ENCODE measurements around the gene EPN2. TPM values are rescaled to one million over a fixed set of nuclear protein-coding genes. Genes with fewer than 3 reads are reported as not detected.

The EPN2 gene
- polyA plus RNA-seq, 1 donor (not counting 4 experiments of a cell fraction or from before 2014, with no cell fraction given) = 30.2 TPM

DNA sequence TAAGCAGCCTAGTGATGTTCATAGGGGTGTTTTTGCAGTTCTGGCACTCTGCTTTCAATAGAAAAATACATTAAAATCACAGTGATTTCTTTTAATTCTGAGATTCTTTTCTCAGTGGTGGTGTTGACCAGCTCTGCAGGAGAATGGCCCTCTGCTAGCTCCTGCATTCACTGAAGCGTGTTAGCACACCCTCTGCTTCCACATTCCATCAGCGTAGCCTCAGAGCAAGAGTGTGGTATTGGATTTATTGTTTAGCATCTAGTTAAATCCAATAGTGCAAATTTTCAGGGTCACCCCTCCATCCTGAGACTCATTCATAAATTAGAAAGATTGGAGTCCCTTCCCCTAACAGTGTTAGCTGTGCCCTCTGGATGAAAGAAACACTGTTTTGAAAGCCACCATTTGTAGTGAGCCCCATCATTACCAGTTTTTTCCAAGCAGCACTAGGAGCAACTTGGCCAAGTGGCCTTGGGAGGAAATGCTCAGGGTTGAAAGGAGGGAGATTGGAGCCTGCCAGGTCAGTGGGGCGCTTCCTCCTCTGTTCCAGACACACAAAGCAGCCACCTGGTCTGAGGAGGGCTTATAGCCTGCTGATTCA is 79.7 kb downstream of the EPN2 start:
- H3K36me3 ChIP-seq (ENCODE audit: control insufficient read depth in 2 of 2, extremely low read depth in 1 of 2, insufficient read depth in 2 of 2, low read length in 2 of 2) = peaks cover 20 to 41% of the 10 kb centered on the region in 2 experiments
- H3K79me2 ChIP-seq (ENCODE audit: control insufficient read depth, insufficient read depth, low read length) = no peaks in the 10 kb centered on the region
- no peak for FAIRE-seq
- DNase-seq (ENCODE audit: low read depth, low spot score) = no peak
- no peak overlapping the region for H3K4me2 ChIP-seq (ENCODE audit: control insufficient read depth, extremely low read depth, insufficient read depth, low read depth, low read length)
- no peak overlapping the region for H3K27ac ChIP-seq (ENCODE audit: control insufficient read depth, insufficient read depth, low read length)
- no peaks in the 10 kb centered on the region for H3K9me3 ChIP-seq (ENCODE audit: control insufficient read depth, low read depth, low read length)
- no peak for TF ChIP-seq EZH2 (IDR thresholded peaks at IDR 0.05; ENCODE audit: low read length)
- TF ChIP-seq, protein P1, sequence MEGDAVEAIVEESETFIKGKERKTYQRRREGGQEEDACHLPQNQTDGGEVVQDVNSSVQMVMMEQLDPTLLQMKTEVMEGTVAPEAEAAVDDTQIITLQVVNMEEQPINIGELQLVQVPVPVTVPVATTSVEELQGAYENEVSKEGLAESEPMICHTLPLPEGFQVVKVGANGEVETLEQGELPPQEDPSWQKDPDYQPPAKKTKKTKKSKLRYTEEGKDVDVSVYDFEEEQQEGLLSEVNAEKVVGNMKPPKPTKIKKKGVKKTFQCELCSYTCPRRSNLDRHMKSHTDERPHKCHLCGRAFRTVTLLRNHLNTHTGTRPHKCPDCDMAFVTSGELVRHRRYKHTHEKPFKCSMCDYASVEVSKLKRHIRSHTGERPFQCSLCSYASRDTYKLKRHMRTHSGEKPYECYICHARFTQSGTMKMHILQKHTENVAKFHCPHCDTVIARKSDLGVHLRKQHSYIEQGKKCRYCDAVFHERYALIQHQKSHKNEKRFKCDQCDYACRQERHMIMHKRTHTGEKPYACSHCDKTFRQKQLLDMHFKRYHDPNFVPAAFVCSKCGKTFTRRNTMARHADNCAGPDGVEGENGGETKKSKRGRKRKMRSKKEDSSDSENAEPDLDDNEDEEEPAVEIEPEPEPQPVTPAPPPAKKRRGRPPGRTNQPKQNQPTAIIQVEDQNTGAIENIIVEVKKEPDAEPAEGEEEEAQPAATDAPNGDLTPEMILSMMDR (optimal IDR thresholded peaks at IDR 0.05 in 1 of 3, IDR thresholded peaks at IDR 0.05 in 1 of 3, conservative IDR thresholded peaks at IDR 0.05 in 1 of 3; ENCODE audit: extremely low read depth in 1 of 3, insufficient read depth in 2 of 3, low read length in 3 of 3) = no peak
- peaks cover 18% of the 10 kb centered on the region for H3K4me1 ChIP-seq (ENCODE audit: control insufficient read depth, extremely low read depth, insufficient read depth, low read length)
- H3K4me3 ChIP-seq (ENCODE audit: control insufficient read depth in 2 of 3, extremely low read depth in 1 of 3, insufficient read depth in 2 of 3, low read depth in 1 of 3, low read length in 3 of 3) = no peak overlapping the region
- H3K27me3 ChIP-seq (ENCODE audit: control insufficient read depth, extremely low read depth, insufficient read depth, low read length) = no peaks in the 10 kb centered on the region
- dilution Hi-C loops (cut with MboI; ENCODE audit: extremely low pct_ligation_motif_present, low sequenced_read_pairs) = no loop called here
- no peak overlapping the region for H3K9ac ChIP-seq (ENCODE audit: control insufficient read depth, extremely low read depth, insufficient read depth, low read length)
- no peak overlapping the region for H2AFZ ChIP-seq (ENCODE audit: control insufficient read depth, low read length)
- peaks cover 3% of the 10 kb centered on the region for H3K9me1 ChIP-seq (ENCODE audit: control insufficient read depth, extremely low read depth, insufficient read depth, low read length)
- H4K20me1 ChIP-seq (ENCODE audit: control insufficient read depth, extremely low read depth, insufficient read depth, low read length) = no peaks in the 10 kb centered on the region

DNA sequence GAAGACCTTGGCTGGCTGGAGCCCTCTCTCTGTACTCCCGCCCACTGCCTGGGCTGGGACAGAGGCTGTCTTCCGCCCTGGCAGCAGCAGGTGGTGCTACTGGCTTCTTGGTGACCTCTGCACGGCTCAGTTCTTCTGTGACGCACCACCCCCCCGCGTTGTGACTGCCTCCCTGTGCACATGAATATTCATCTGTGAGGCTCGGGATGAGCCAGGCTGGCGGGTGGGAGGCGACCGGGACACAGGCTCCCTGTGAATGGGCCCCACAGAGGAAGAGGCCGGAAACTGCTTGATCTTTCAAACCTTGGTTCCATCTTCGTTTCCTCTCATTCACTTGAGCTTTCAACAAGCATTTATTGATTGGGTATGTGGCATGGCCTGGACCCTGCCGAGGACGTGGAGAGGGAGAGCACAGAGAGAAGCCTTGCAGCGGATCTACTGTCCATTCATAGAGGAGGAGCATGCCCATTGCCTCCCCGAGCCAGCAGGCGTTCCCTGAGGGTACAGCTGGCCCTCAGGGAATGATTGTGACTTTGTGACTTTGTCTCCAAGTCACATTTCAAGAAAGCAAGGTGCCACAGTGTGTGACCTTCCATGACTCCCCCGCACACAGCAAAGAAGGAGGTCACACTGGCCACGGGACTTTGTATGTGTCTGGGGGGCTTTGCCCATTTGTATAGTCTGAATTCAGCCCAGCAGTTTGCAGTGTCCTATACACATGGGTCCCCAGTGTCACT is 80.4 kb downstream of the EPN2 start:
- H3K9ac ChIP-seq (ENCODE audit: control insufficient read depth, extremely low read depth, insufficient read depth, low read length) = no peak overlapping the region

More for the DNA sequence above, 80.4 kb downstream of the EPN2 start:
- Histone ChIP-seq H3K4me1 (ENCODE audit: control insufficient read depth, extremely low read depth, insufficient read depth, low read length) (peaks cover 16% of the 10 kb centered on the region), H3K36me3 (ENCODE audit: control insufficient read depth in 2 of 2, extremely low read depth in 1 of 2, insufficient read depth in 2 of 2, low read length in 2 of 2) (peaks cover 18 to 38% of the 10 kb centered on the region in 2 experiments), H3K4me3 (ENCODE audit: control insufficient read depth in 2 of 3, extremely low read depth in 1 of 3, insufficient read depth in 2 of 3, low read depth in 1 of 3, low read length in 3 of 3) (no peak overlapping the region), H3K79me2 (ENCODE audit: control insufficient read depth, insufficient read depth, low read length) (no peaks in the 10 kb centered on the region), H3K4me2 (ENCODE audit: control insufficient read depth, extremely low read depth, insufficient read depth, low read depth, low read length) (no peak overlapping the region), H3K9me1 (ENCODE audit: control insufficient read depth, extremely low read depth, insufficient read depth, low read length) (no peaks in the 10 kb centered on the region), H3K27me3 (ENCODE audit: control insufficient read depth, extremely low read depth, insufficient read depth, low read length) (no peaks in the 10 kb centered on the region), H2AFZ (ENCODE audit: control insufficient read depth, low read length) (no peak overlapping the region), H3K9me3 (ENCODE audit: control insufficient read depth, low read depth, low read length) (no peaks in the 10 kb centered on the region), H4K20me1 (ENCODE audit: control insufficient read depth, extremely low read depth, insufficient read depth, low read length) (no peaks in the 10 kb centered on the region), H3K27ac (ENCODE audit: control insufficient read depth, insufficient read depth, low read length) (no peak overlapping the region)
- FAIRE-seq (no peak), DNase-seq (ENCODE audit: low read depth, low spot score) (no peak)
- TF ChIP-seq, protein P1 (optimal IDR thresholded peaks at IDR 0.05 in 1 of 3, IDR thresholded peaks at IDR 0.05 in 1 of 3, conservative IDR thresholded peaks at IDR 0.05 in 1 of 3; ENCODE audit: extremely low read depth in 1 of 3, insufficient read depth in 2 of 3, low read length in 3 of 3) = peak in 2 of 3 experiments; percentile 14 to 45
- TF ChIP-seq EZH2 (IDR thresholded peaks at IDR 0.05; ENCODE audit: low read length) = no peak
- dilution Hi-C loops (cut with MboI; ENCODE audit: extremely low pct_ligation_motif_present, low sequenced_read_pairs) = no loop called here

All from keratinocyte (primary cell).